NCI-H345 treated with DMSO at 0.1 percent for 48 hours (cell line): ENCODE results near the gene KRTAP4-7.
"Not testable (repeated sequence)": the region's sequence is repeated elsewhere in the genome, so short reads cannot be mapped to it uniquely, and the experiment has no call there.

Source experiments
- DNase-seq: peaks from one replicate; lab custom pipeline; 2025; ENCODE audit not compliant: unreplicated experiment; lab: John Stamatoyannopoulos, UW

KRTAP4-7 gene

GRCh38 chr17:41108728-41109386 lies 24.9 kb downstream of the KRTAP4-7 start:
- not testable (repeated sequence) for DNase-seq

GRCh38 chr17:41111151-41111885 lies 27.4 kb downstream of the KRTAP4-7 start:
- no peak for DNase-seq

- no peak for DNase-seq
Observed at GRCh38 chr17:41116297-41116696, 32.3 kb downstream of the KRTAP4-7 start.

- DNase-seq: not testable (repeated sequence)
Observed at GRCh38 chr17:41117846-41118386, 34.0 kb downstream of the KRTAP4-7 start, which contains the start of gene KRTAP4-11. KRTAP4-11 (minus strand) TSS chr17:41118373; CDS start chr17:41118315, 58 bp downstream.

DNA sequence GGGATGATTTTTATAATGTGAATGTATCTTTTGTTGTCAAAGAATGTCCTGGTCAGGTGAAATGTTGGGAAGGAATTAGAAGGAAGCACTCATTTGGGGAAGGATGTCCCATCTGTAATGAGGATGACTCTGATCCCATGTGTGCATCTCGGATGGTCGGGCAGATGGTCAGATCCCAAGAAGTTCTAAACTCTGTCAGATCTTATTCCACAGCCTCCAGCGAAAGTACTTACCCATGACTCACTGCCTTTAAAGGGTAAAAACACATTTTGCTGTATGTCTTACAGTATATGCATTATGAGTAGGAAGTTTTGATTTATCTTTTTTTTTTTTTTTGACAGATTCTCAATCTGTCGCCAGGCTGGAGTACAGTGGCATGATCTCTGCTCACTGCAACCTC lies 34.8 kb downstream of the KRTAP4-7 start:
- no peak for DNase-seq

GRCh38 chr17:41119696-41120690 lies 36.0 kb downstream of the KRTAP4-7 start:
- DNase-seq: not testable (repeated sequence)

DNA sequence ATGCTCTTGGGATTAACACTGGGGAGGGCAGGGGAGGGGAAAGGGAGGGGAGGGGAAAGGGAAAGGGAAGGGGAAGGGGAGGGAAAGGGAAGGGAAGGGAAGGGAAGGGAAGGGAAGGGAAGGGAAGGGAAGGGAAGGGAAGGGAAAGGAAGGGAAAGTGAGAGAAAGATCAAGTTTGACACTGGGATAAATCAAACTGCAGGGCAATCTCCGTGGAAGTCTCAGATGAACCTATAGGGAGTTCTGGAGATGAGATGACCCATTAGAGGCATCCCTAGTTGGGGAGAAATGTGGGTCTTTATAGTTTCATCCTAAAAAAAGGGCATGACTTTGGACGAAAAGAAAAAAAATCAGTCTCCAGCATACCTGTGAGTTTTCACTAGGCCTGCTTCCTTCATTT lies 37.8 kb downstream of the KRTAP4-7 start:
- DNase-seq: no peak

DNA sequence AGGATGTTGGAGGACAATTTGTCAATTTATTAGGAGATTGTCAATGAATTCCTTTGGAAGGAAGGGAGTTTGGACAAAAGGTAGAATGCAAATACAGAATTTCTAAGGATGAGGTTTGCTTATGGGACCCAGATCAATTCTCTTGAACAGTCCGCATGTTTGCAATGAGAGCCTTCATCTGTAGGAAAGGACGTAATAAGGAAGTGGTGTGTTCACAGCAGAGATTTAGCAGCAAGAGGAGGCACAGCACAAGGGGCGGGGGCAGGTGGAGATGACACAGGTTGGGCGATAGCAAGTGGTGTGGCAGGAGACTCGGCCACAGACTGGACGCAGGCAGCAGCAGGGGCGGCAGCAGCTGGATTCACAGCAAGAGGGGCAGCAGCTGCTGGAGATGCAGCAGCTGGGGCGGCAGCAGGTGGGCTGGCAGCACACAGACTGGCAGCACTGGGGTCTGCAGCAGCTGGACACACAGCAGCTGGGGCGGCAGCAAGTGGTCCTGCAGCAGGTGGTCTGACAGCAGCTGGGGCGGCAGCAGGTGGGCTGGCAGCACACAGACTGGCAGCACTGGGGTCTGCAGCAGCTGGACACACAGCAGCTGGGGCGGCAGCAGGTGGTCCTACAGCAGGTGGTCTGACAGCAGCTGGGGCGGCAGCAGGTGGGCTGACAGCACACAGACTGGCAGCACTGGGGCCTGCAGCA lies 39.5 kb downstream of the KRTAP4-7 start:
- not testable (repeated sequence) for DNase-seq

DNA sequence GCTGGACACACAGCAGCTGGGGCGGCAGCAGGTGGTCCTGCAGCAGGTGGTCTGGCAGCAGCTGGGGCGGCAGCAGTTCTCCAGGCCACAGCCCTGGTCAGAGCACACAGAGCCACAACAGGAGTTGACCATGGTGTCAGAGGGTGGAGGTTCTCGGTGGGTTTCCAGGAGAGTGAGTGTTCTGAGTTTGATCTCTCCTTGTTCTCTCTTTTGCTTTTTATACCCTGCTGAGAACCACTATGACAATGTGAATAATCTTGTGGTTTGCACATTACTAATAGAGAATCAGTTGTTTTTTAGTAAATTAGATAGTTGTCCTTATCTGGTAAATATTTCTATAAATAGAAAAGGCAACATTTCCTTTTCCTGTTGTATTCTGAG lies 40.0 kb downstream of the KRTAP4-7 start, which contains the start of gene KRTAP4-12:
Gene KRTAP4-12, minus strand, starts transcription at position 192 of the 381 bp plus-strand sequence. Its CDS starts 60 bp downstream, at position 132.
- DNase-seq: not testable (repeated sequence)

- no peak for DNase-seq
Observed at GRCh38 chr17:41125064-41125463, 41.1 kb downstream of the KRTAP4-7 start.

- DNase-seq: no peak
Observed at GRCh38 chr17:41126412-41126811, 42.5 kb downstream of the KRTAP4-7 start.

- no peak for DNase-seq
Observed at GRCh38 chr17:41127371-41127770, 43.4 kb downstream of the KRTAP4-7 start.

DNA sequence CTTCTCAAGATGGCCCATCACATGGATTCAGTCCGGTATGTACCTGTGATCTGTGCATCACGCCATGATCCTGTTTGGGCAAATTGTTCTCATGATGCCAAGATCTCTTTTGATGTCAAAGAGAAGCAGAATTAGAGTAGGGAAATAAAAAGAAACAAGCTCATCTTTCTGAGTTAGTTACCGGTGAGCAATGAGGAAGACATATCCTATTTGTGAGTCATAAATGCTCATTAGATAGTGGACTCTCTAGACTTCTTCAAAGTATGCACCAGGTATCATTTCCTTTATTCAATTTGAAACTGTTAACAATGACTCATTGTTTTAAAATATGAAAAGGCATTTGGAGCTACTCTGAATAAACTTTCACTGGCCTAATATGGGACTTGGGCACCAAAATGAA lies 48.0 kb downstream of the KRTAP4-7 start:
- DNase-seq: no peak

GRCh38 chr17:41133880-41134735 lies 50.2 kb downstream of the KRTAP4-7 start:
- DNase-seq: no peak
